Dermis blood vessel endothelial cell (primary cell): ENCODE measurements around the gene HES7. TPM values are rescaled to one million over a fixed set of nuclear protein-coding genes. Genes with fewer than 3 reads are reported as not detected.
"Not testable (repeated sequence)": the region's sequence is repeated elsewhere in the genome, so short reads cannot be mapped to it uniquely, and the experiment has no call there.

Experiments used
- DNase-seq: peaks from one replicate; pipeline ENCODE4 v3.0.0; 2010
- total RNA-seq: library from RNA; depleted of rRNA; stranded (reverse); fragments of >200 nt; gene quantifications from 2 replicates; pipeline ENCODE4 v1.2.3, GENCODE V29; 2014

The HES7 gene
- total RNA-seq, 1 donor from 2014 or later, result not detected

- DNase-seq, result no peak
Measured at GRCh38 chr17:8096541-8096940, 27.4 kb downstream of the HES7 start.

GRCh38 chr17:8095361-8095760, 28.5 kb downstream of the HES7 start:
- no peak for DNase-seq

- no peak for DNase-seq
Measured at GRCh38 chr17:8091033-8091687, 32.7 kb downstream of the HES7 start.

GRCh38 chr17:8089728-8090127, 34.2 kb downstream of the HES7 start:
- DNase-seq, result no peak

GRCh38 chr17:8087952-8088230, 36.0 kb downstream of the HES7 start:
- DNase-seq, result no peak

- no peak for DNase-seq
Measured at GRCh38 chr17:8087075-8087951, 36.6 kb downstream of the HES7 start, which contains the start of gene ALOX12B. ALOX12B (minus strand) TSS chr17:8087716; CDS start chr17:8087442, 274 bp downstream.

- DNase-seq, result no peak
Measured at GRCh38 chr17:8084250-8084649, 39.7 kb downstream of the HES7 start.

- no peak for DNase-seq
Measured at GRCh38 chr17:8082292-8082691, 41.6 kb downstream of the HES7 start.

GRCh38 chr17:8081876-8082275, 42.0 kb downstream of the HES7 start:
- no peak for DNase-seq

- no peak for DNase-seq
Measured at GRCh38 chr17:8080799-8081219, 43.1 kb downstream of the HES7 start.

GRCh38 chr17:8080208-8080798, 43.6 kb downstream of the HES7 start:
- DNase-seq, result no peak

- DNase-seq, result peak; percentile 68
Measured at GRCh38 chr17:8079291-8080207, 44.4 kb downstream of the HES7 start.

- not testable (repeated sequence) for DNase-seq
Measured at GRCh38 chr17:8077939-8078338, 46.0 kb downstream of the HES7 start.

GRCh38 chr17:8076502-8077266, 47.2 kb downstream of the HES7 start:
- no peak for DNase-seq

- no peak for DNase-seq
Measured at GRCh38 chr17:8075574-8076342, 48.1 kb downstream of the HES7 start.

- no peak for DNase-seq
Measured at GRCh38 chr17:8075081-8075480, 48.8 kb downstream of the HES7 start.

- no peak for DNase-seq
Measured at GRCh38 chr17:8074554-8074953, 49.4 kb downstream of the HES7 start.

GRCh38 chr17:8073627-8074484, 50.0 kb downstream of the HES7 start:
- DNase-seq, result peak; percentile 78

GRCh38 chr17:8072729-8073461, 51.0 kb downstream of the HES7 start:
- DNase-seq, result no peak
